HCT116 (cell line): ENCODE results near the gene TTYH2. TPM values are rescaled to one million over a fixed set of nuclear protein-coding genes. Genes with fewer than 3 reads are reported as not detected.

ENCODE experiments used
- ATAC-seq: fragments of 200-7000 bp; cut with Tn5 transposase; 2 replicates; pipeline ENCODE4 v1.9.1; 2020; ENCODE audit warnings: mild to moderate bottlenecking, moderate library complexity
- BruUV-seq: library from RNA; stranded (reverse); fragments of 400-500 nt; replicated peaks from 2 replicates; lab custom pipeline; 2021; lab: Mats Ljungman, UMichigan
- CTCF ChIA-PET: fragments of 300-600 bp; sonication (Branson Sonifier 250); formaldehyde crosslinking; loops from one replicate; lab custom pipeline; 2021; ENCODE audit warnings: antibody characterized with exemption; lab: Charles Lee
- POLR2A ChIA-PET: fragments of 300-600, 350-600 bp; sonication (Branson Sonifier 250); formaldehyde crosslinking; loops from one replicate; lab custom pipeline; 2021; ENCODE audit warnings: antibody characterized with exemption; lab: Charles Lee
- RAD21 ChIA-PET, 2 experiments: fragments of 300-600 bp; sonication (Branson Sonifier 250); formaldehyde crosslinking; loops; one replicate each; lab custom pipeline; 2023; ENCODE audit warnings: low total read pairs in 2 of 2; ENCODE audit not compliant: uncharacterized antibody in 2 of 2, unreplicated experiment in 2 of 2, low non-redundant PET in 1 of 2; lab: Charles Lee
- DNase-seq: peaks from one replicate; pipeline ENCODE4 v3.0.0-alpha.2; 2010; ENCODE audit warnings: low read depth, low spot score
- H2AFZ ChIP-seq: fragments of 200-600 bp; shearing (Covaris generic), sonication (generic); 2 replicates; pipeline ENCODE4 v1.6.1; 2017; ENCODE audit warnings: low read depth, mixed run types, mixed read lengths, antibody characterized with exemption, low read length; ENCODE audit not compliant: poor library complexity, severe bottlenecking
- H3K27ac ChIP-seq: 2 replicates; pipeline ENCODE4 v1.5.1; 2012; ENCODE audit warnings: low read depth, low read length
- H3K27me3 ChIP-seq: fragments of 200-600 bp; sonication (generic); 2 replicates; pipeline ENCODE4 v1.6.1; 2016; ENCODE audit warnings: mixed run types, low read length, mixed read lengths; ENCODE audit not compliant: insufficient read depth
- H3K36me3 ChIP-seq, 2 experiments: fragments of 200-500 bp in 1 of 2; fragments of 200-600 bp in 1 of 2; sonication (Bioruptor generic) in 1 of 2; sonication (generic) in 1 of 2; 2 replicates each; pipeline versions ENCODE4 v1.5.1 to v1.6.1; 2014 to 2016; ENCODE audit warnings: low read length in 2 of 2, inconsistent platforms in 1 of 2, mixed read lengths in 1 of 2, mixed run types in 1 of 2; ENCODE audit not compliant: insufficient read depth in 2 of 2, control insufficient read depth in 1 of 2
- H3K4me1 ChIP-seq, 2 experiments: fragments of 200-600 bp in 1 of 2; sonication (generic) in 1 of 2; 2 replicates each; pipeline versions ENCODE4 v1.5.1 to v1.6.1; 2012 to 2017; ENCODE audit warnings: low read length in 2 of 2, inconsistent platforms in 1 of 2, mild to moderate bottlenecking in 1 of 2, mixed read lengths in 1 of 2, mixed run types in 1 of 2, moderate library complexity in 1 of 2; ENCODE audit not compliant: insufficient read depth in 2 of 2, control insufficient read depth in 1 of 2
- H3K4me2 ChIP-seq: fragments of 200-600 bp; sonication (generic); 2 replicates; pipeline ENCODE4 v1.6.1; 2017; ENCODE audit warnings: mixed run types, low read length, mixed read lengths
- H3K4me3 ChIP-seq, 2 experiments: fragments of 200-600 bp in 1 of 2; sonication (generic) in 1 of 2; replicated peaks in 1 of 2; 2 replicates each; pipeline ENCODE4 v1.5.1; 2011 to 2016; ENCODE audit warnings: low read length in 2 of 2, control low read depth in 1 of 2, low read depth in 1 of 2, mild to moderate bottlenecking in 1 of 2, mixed read lengths in 1 of 2, mixed run types in 1 of 2
- H3K79me2 ChIP-seq: fragments of 200-600 bp; sonication (generic); 2 replicates; pipeline ENCODE4 v1.6.1; 2017; ENCODE audit warnings: mild to moderate bottlenecking, mixed run types, low read length, moderate library complexity, mixed read lengths; ENCODE audit not compliant: insufficient read depth
- H3K9ac ChIP-seq: fragments of 200-600 bp; sonication (generic); 2 replicates; pipeline ENCODE4 v1.6.1; 2016; ENCODE audit warnings: low read length, mixed read lengths
- H3K9me2 ChIP-seq: fragments of 200-600 bp; sonication (generic), shearing (Covaris generic); 2 replicates; pipeline ENCODE4 v1.6.1; 2017; ENCODE audit warnings: mixed run types, mild to moderate bottlenecking, moderate library complexity; ENCODE audit not compliant: insufficient read depth
- H3K9me3 ChIP-seq, 2 experiments: fragments of 200-500 bp in 1 of 2; fragments of 200-600 bp in 1 of 2; sonication (Bioruptor generic) in 1 of 2; sonication (generic) in 1 of 2; 2 replicates each; pipeline ENCODE4 v1.6.1; 2014 to 2017; ENCODE audit warnings: low read length in 2 of 2, mixed read lengths in 2 of 2, inconsistent platforms in 1 of 2, low read depth in 1 of 2, mild to moderate bottlenecking in 1 of 2, mixed run types in 1 of 2, moderate library complexity in 1 of 2; ENCODE audit not compliant: control insufficient read depth in 1 of 2, insufficient read depth in 1 of 2
- H4K20me1 ChIP-seq: fragments of 200-600 bp; sonication (generic), shearing (Covaris generic); 2 replicates; pipeline ENCODE4 v1.6.1; 2017; ENCODE audit warnings: mixed run types, mild to moderate bottlenecking, moderate library complexity; ENCODE audit not compliant: insufficient read depth
- CBX3 ChIP-seq: IDR thresholded peaks from 2 replicates; pipeline ENCODE4 v1.6.1; 2012; ENCODE audit warnings: low read depth
- CEBPB ChIP-seq: IDR thresholded peaks from 2 replicates; pipeline ENCODE4 v1.6.1; 2012; ENCODE audit warnings: low read depth
- ELF1 ChIP-seq: IDR thresholded peaks from 2 replicates; pipeline ENCODE4 v1.6.1; 2012; ENCODE audit warnings: low read depth, borderline replicate concordance
- EZH2phosphoT487 ChIP-seq: fragments of 200-600 bp; IDR thresholded peaks from 2 replicates; pipeline ENCODE4 v1.6.1; 2018; ENCODE audit warnings: antibody characterized with exemption, borderline replicate concordance
- FOSL1 ChIP-seq: IDR thresholded peaks from 2 replicates; pipeline ENCODE4 v1.6.1; 2012; ENCODE audit warnings: low read depth
- JUND ChIP-seq: IDR thresholded peaks from 2 replicates; pipeline ENCODE4 v1.6.1; 2012
- POLR2A ChIP-seq: IDR thresholded peaks from 2 replicates; pipeline ENCODE4 v1.7.0; 2011; ENCODE audit warnings: borderline replicate concordance; ENCODE audit not compliant: insufficient read depth, insufficient read length; ENCODE audit errors: extremely low read depth
- POLR2AphosphoS5 ChIP-seq: IDR thresholded peaks from 2 replicates; pipeline ENCODE4 v1.6.1; 2011; ENCODE audit warnings: mild to moderate bottlenecking, low read depth, low read length, moderate library complexity
- RAD21 ChIP-seq: IDR thresholded peaks from 2 replicates; pipeline ENCODE4 v1.6.1; 2012; ENCODE audit warnings: low read depth, mild to moderate bottlenecking
- SIN3A ChIP-seq: IDR thresholded peaks from 2 replicates; pipeline ENCODE4 v1.6.1; 2012; ENCODE audit warnings: low read depth
- SRF ChIP-seq: IDR thresholded peaks from 2 replicates; pipeline ENCODE4 v1.6.1; 2012; ENCODE audit warnings: low read depth
- TCF7L2 ChIP-seq: IDR thresholded peaks from 2 replicates; pipeline ENCODE4 v1.7.0; 2011; ENCODE audit warnings: borderline replicate concordance, inconsistent platforms; ENCODE audit not compliant: insufficient read depth, insufficient read length; ENCODE audit errors: extremely low read depth
- YY1 ChIP-seq: IDR thresholded peaks from 2 replicates; pipeline ENCODE4 v1.6.1; 2011; ENCODE audit warnings: low read length, low read depth, moderate library complexity, mild to moderate bottlenecking; ENCODE audit not compliant: insufficient replicate concordance; ENCODE audit errors: extremely low read depth
- ZFX ChIP-seq: fragments of 450-650 bp; IDR thresholded peaks from 2 replicates; pipeline ENCODE4 v1.6.1; 2017
- ZNF274 ChIP-seq: fragments of 200-500 bp; sonication (Bioruptor generic); IDR thresholded peaks from 2 replicates; pipeline ENCODE4 v1.6.1; 2014; ENCODE audit warnings: mild to moderate bottlenecking, low read depth, low read length, inconsistent platforms
- intact Hi-C: fragments of 100-400 bp; cut with micrococcal nuclease; formaldehyde crosslinking; loops from 2 replicates; pipeline ENCODE4 v1.10.0; 2022
- total RNA-seq: library from RNA; stranded (reverse); gene quantifications from one replicate; pipeline ENCODE4 v1.2.1, GENCODE V29; 2021; ENCODE audit not compliant: unreplicated experiment
- TF ChIP-seq, protein P1 (sequence below): IDR thresholded peaks from 2 replicates; pipeline ENCODE4 v1.6.1; 2012
- TF ChIP-seq, protein P2 (sequence below): IDR thresholded peaks from 2 replicates; pipeline ENCODE4 v1.6.1; 2012

The TTYH2 gene
- total RNA-seq, 1 experiment from 2014 or later = 10.8 TPM

DNA sequence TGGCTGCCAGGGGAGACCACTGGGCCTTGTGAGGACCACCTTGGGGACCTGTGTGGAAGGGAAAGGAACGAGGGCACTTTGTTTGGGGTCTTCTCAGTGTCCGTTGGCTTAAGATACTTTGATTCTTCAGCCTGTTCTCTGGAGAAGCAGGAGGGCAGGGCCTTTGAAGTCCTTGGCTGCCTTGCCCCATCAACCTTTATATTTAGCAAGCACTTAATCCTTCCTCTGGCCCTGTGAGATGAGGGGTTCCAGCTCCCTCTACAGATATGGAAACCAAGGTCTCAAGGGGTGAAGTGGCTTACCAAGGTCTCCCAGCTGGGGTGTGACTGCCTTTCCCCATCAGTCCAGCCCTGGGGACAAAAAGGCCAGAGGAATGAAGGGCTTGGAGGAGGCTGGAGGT, 28.5 kb downstream of the TTYH2 start:
- DNase-seq = no peak
- CTCF ChIA-PET = no interaction called here
- no peaks in the 10 kb centered on the region for H3K9me2 ChIP-seq
- no peak overlapping the region for H3K9ac ChIP-seq
- RAD21 ChIA-PET = no interaction called here
- no peaks in the 10 kb centered on the region; a peak in 1 of 4 replicates for H3K36me3 ChIP-seq
- H3K4me2 ChIP-seq = no peak overlapping the region
- ATAC-seq = no peak
- no peaks in the 10 kb centered on the region for H3K4me1 ChIP-seq
- intact Hi-C loops = no loop called here
- H3K27me3 ChIP-seq = no peaks in the 10 kb centered on the region
- H3K27ac ChIP-seq = no peak overlapping the region
- BruUV-seq = no TSS peak
- no peak overlapping the region for H3K4me3 ChIP-seq
- H2AFZ ChIP-seq = no peak overlapping the region
- H4K20me1 ChIP-seq = no peaks in the 10 kb centered on the region
- TF ChIP-seq SIN3A (no peak), ZNF274 (no peak), POLR2A (no peak), JUND (no peak), SRF (no peak), POLR2AphosphoS5 (no peak), ZFX (no peak), CEBPB (no peak), FOSL1 (no peak), CBX3 (no peak), RAD21 (no peak), TCF7L2 (no peak), ELF1 (no peak), YY1 (no peak), EZH2phosphoT487 (no peak)
- TF ChIP-seq, protein P1, sequence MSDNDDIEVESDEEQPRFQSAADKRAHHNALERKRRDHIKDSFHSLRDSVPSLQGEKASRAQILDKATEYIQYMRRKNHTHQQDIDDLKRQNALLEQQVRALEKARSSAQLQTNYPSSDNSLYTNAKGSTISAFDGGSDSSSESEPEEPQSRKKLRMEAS = no peak
- TF ChIP-seq, protein P2, sequence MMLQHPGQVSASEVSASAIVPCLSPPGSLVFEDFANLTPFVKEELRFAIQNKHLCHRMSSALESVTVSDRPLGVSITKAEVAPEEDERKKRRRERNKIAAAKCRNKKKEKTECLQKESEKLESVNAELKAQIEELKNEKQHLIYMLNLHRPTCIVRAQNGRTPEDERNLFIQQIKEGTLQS = no peak
- no peaks in the 10 kb centered on the region for H3K79me2 ChIP-seq
- POLR2A ChIA-PET = no interaction called here
- no peaks in the 10 kb centered on the region for H3K9me3 ChIP-seq
